ENCODE data around the gene DLGAP1. TPM values are rescaled to one million over a fixed set of nuclear protein-coding genes. Genes with fewer than 3 reads are reported as not detected.

The DLGAP1 gene
- polyA plus RNA-seq, 1 donor from 2014 or later = 4.5 TPM

DNA sequence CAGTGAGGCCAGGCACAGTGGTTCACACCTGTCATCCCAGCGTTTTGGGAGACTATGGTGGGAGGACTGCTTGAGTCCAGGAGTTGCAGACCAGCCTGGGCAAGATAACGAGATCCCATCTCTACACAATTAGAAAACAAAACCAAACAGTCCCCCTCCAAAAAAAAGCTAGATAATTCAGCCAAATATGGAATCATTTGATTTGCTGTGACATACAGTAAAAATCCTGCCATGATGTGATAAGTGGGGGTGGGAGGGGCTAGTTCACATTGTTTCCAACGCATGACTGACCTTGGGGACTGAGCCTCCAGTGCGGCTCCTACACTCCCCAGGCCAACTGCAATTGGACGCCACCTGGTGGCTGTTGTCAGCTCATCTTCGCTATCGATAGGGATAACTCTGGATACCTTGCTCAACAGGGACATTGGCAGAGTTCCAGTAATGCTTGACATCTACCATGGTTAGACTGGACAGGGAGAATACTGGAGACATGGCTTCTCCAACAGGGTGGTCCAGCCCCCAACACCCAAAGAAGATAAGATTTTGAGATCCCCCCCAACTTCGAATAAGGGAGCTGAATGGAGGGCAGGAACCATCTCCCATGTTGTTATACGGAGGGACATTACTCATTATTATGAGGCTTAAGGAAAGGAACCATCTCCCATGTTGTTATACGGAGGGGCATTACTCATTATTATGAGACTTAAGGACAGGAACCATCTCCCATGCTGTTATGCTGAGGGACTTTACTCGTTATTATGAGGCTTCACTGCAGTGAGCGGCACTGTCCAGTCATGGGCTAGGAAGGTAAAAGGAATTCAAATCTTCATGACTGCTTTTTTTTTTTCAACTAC is 869.2 kb downstream of the DLGAP1 start:
- H3K9ac ChIP-seq (ENCODE audit: low read length) = no peak overlapping the region
- no peaks in the 10 kb centered on the region for H3K9me2 ChIP-seq (ENCODE audit: insufficient read depth, low read length)
- H3K9me3 ChIP-seq (ENCODE audit: low read length) = no peaks in the 10 kb centered on the region
- no peaks in the 10 kb centered on the region for H3F3A ChIP-seq (ENCODE audit: insufficient read depth, low read length, poor library complexity, severe bottlenecking)
- no peak overlapping the region for H3K4me3 ChIP-seq (ENCODE audit: low read length)
- H3K4me2 ChIP-seq (ENCODE audit: low read length) = no peak overlapping the region
- no peaks in the 10 kb centered on the region for H3K36me3 ChIP-seq (ENCODE audit: insufficient read depth, low read length)
- no peaks in the 10 kb centered on the region for H3K27me3 ChIP-seq (ENCODE audit: insufficient read depth, low read depth, low read length)
- no peaks in the 10 kb centered on the region for H4K20me1 ChIP-seq (ENCODE audit: insufficient read depth)
- TF ChIP-seq EP300 (conservative IDR thresholded peaks at IDR 0.05; ENCODE audit: poor library complexity, severe bottlenecking) (no peak), CTCF (IDR thresholded peaks at IDR 0.05; ENCODE audit: poor library complexity, severe bottlenecking) (peak; percentile 50), TAF1 (IDR thresholded peaks at IDR 0.05; ENCODE audit: low read depth) (no peak), EZH2 (IDR thresholded peaks at IDR 0.05; ENCODE audit: borderline replicate concordance, insufficient read depth, low read length, poor library complexity, severe bottlenecking) (no peak), SMC3 (conservative IDR thresholded peaks at IDR 0.05; ENCODE audit: poor library complexity) (peak; percentile 59), RAD21 (conservative IDR thresholded peaks at IDR 0.05) (peak; percentile 41)
- H3K79me2 ChIP-seq (replicated peaks; ENCODE audit: insufficient read depth, low read length) = no peaks in the 10 kb centered on the region
- no peak overlapping the region for H3K27ac ChIP-seq (ENCODE audit: low read length)
- H2AFZ ChIP-seq (ENCODE audit: low read depth, low read length) = no peak overlapping the region

DNA sequence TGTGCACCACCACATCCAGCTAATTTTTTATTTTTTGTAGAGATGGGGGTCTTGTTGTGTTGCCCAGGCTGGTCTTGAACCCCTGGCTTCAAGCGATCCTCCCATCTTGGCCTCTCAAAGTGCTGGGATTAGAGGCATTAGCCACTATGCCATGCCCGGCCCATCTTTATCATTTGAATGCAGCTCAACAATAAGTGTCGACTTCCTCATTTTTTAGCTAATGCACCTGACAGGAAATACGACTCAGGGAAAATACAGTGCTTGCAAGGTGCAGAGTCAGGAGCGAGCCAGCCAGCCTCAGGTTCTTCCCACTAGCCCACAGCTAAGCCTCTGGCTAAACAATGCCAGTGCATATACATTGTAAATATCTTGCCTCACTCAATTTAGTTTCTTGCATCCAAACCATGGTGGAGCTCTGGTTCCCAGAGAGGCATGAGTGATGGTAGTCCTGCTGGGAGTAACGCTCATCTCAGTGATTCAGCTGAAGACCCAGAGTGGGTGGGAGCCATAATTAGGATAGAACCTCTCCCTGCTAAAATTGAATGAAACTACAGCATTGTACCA is 870.1 kb downstream of the DLGAP1 start:
- H2AFZ ChIP-seq (ENCODE audit: low read depth, low read length) = no peak overlapping the region
- H3K4me3 ChIP-seq (ENCODE audit: low read length) = no peak overlapping the region
- no peaks in the 10 kb centered on the region for H4K20me1 ChIP-seq (ENCODE audit: insufficient read depth)
- no peaks in the 10 kb centered on the region for H3K27me3 ChIP-seq (ENCODE audit: insufficient read depth, low read depth, low read length)
- H3F3A ChIP-seq (ENCODE audit: insufficient read depth, low read length, poor library complexity, severe bottlenecking) = no peaks in the 10 kb centered on the region
- H3K79me2 ChIP-seq (replicated peaks; ENCODE audit: insufficient read depth, low read length) = no peaks in the 10 kb centered on the region
- H3K27ac ChIP-seq (ENCODE audit: low read length) = no peak overlapping the region
- no peak for TF ChIP-seq CTCF (IDR thresholded peaks at IDR 0.05; ENCODE audit: poor library complexity, severe bottlenecking)
- TF ChIP-seq SMC3 (conservative IDR thresholded peaks at IDR 0.05; ENCODE audit: poor library complexity) = no peak
- no peak for TF ChIP-seq TAF1 (IDR thresholded peaks at IDR 0.05; ENCODE audit: low read depth)
- no peak for TF ChIP-seq MXI1 (conservative IDR thresholded peaks at IDR 0.05; ENCODE audit: poor library complexity, severe bottlenecking)
- no peak for TF ChIP-seq EP300 (conservative IDR thresholded peaks at IDR 0.05; ENCODE audit: poor library complexity, severe bottlenecking)
- TF ChIP-seq REST (IDR thresholded peaks at IDR 0.05; ENCODE audit: borderline replicate concordance) = no peak
- no peak for TF ChIP-seq EZH2 (IDR thresholded peaks at IDR 0.05; ENCODE audit: borderline replicate concordance, insufficient read depth, low read length, poor library complexity, severe bottlenecking)
- TF ChIP-seq POLR2AphosphoS5 (IDR thresholded peaks at IDR 0.05) = no peak
- no peak for TF ChIP-seq RAD21 (conservative IDR thresholded peaks at IDR 0.05)
- H3K4me2 ChIP-seq (ENCODE audit: low read length) = no peak overlapping the region
- no peaks in the 10 kb centered on the region for H3K9me2 ChIP-seq (ENCODE audit: insufficient read depth, low read length)
- H3K9me3 ChIP-seq (ENCODE audit: low read length) = no peaks in the 10 kb centered on the region
- H3K36me3 ChIP-seq (ENCODE audit: insufficient read depth, low read length) = no peaks in the 10 kb centered on the region
- H3K9ac ChIP-seq (ENCODE audit: low read length) = no peak overlapping the region

All from neural cell (in vitro differentiated cells).